AML-193 (cell line): ENCODE data around the gene CFAP221.

Source experiments
- DNase-seq, 2 experiments: peaks; one replicate each; lab custom pipeline; 2025; lab: John Stamatoyannopoulos, UW

CFAP221 gene

DNA sequence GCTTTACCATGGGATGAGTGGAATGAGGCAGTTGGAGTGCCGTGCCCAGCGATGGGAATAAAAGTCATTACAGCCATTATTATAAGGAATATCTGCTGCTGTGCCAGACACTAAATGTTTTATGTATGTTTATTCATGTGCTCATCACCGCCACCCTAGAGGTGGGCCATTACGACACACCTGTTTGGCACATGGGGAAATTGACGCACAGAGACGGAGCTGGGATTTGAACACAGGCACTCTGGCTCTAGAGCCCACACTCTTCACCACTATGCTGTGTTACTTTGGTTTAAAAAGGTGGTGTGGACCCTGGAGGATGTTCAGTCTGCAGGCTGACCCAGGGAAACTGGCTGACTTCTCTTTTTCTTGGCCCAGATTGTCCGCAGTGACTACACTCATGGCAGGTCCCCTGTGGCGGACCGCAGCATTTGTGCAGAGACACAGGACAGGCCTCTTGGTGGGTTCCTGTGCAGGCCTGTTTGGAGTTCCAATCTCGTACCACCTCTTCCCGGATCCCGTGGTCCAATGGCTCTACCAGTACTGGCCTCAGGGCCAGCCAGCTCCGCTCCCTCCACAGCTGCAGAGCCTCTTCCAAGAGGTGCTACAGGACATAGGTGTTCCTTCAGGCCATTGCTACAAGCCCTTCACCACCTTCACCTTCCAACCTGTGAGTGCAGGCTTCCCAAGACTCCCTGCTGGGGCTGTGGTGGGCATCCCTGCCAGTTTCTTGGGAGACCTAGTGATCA is 136.4 kb downstream of the CFAP221 start:
- no peak for DNase-seq

DNA sequence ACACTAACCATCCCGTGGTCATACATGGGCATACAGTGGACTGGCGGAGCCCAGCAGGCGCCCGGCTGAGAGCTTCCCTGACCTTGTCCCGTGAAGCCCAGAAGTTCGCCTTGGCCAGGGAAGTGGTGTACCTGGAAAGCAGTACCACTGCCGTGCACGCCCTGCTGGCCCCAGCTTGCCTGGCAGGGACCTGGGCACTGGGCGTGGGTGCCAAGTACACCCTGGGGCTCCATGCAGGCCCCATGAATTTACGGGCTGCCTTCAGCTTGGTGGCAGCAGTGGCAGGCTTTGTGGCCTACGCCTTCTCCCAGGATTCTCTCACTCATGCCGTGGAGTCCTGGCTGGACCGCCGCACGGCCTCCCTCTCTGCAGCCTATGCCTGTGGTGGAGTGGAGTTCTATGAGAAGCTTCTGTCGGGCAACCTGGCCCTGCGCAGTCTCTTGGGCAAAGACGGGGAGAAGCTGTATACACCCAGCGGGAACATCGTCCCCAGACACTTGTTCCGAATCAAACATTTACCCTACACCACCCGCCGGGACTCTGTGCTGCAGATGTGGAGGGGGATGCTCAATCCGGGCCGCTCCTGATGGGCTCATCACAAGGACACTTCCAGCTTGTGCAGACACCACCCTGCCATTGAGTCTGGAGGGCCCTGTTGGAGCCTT is 137.1 kb downstream of the CFAP221 start:
- no peak for DNase-seq

DNA sequence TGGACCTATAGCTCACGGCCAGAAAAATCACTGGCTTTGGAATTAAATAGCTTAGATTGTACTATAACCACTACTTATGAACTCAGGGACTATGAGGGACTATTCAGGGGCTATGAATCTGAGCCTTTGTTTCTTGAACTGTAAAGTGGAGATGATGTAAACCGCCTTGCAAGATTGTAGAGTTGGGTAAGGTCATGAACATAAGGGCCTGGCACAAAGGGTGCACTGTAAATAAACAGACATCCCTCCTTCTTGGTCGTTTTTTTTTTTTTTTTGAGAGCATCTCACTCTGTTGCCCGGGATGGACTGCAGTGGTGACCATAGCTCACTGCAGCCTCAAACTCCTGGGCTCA is 137.6 kb downstream of the CFAP221 start:
- DNase-seq, result no peak

DNA sequence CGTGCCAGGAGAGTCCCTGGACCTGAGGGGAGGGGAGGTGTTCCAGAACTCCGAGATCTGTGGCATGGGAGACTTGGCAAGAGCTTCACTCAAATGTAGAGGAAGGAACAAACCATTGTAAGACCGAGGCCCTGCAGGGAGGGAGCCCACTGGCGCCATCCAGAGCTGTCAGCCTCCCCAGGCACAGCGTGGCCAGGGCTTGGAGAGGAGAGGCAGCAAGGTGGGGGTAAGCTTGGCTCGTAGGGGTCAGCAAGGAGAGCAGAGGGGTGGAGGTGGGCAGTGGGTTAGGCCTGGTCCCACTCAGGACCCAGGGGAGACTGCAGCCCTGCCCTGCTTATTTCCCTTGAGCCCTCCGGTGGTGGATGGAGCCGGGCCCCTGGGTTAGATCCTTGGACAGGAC is 138.3 kb downstream of the CFAP221 start:
- DNase-seq, result no peak

DNA sequence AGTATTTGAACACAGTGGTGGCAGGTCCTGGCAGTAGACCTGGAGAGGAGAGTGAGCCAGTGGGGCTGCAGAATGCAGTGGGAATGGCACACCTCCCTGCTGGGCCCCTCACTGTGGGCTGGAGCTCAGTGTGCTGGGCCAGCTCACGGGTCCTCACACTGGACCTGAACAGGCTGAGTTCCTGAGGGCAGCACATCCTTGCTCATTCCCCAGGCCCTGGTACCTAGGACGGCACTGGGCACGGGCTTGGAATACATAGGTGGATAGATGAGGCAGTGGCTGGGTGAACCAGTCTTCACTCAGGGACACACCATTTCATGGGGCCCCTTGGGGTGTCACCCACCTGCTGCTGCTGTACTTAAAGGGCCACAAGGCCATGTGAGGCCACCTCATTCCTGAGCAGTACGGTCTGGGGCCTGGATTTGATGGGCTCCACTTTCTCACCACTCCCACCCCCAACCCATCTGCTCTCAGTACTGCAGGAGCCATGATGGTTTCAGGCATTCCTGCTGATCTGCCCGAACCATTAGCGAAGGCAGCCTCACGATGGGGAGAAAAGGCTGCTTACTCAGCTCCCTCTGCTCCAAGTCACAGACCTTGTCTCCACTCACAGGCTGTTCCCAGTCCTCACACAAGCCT is 138.9 kb downstream of the CFAP221 start:
- DNase-seq, result no peak

DNA sequence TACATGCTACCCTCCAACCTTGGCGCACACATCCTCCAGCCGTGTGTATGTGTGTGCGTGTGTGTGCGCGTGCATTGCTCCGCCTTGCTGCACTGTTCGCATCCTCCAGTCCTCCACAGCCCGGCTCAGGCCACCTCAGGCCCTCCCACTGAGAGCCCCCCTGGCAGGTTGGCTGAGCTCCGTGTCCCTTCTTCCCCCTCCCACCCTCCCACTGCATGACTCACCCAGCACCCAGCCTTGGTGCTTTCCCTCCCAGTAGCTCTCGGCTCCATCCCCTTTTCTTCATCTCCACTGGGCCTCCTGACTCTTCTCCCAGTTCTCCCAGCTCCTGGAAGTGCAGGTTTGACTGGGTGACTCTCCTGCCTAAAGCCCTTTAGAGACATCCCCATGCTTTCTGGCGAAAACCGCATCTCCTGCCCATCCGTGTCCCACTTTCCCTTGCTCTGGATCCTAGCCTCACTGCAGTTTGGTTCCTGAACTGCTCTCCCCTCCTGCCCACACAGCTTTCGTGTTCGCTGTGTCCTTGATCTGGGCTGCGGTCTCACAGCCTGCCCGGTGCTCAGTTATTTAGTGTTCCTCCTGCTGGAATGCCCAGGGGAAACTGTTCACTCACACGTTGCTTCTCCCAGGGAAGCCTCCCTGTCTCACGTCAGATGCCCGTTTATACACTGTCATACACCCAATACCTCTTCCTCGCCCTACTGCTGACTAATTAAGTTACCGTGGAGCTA is 139.6 kb downstream of the CFAP221 start:
- no peak for DNase-seq

DNA sequence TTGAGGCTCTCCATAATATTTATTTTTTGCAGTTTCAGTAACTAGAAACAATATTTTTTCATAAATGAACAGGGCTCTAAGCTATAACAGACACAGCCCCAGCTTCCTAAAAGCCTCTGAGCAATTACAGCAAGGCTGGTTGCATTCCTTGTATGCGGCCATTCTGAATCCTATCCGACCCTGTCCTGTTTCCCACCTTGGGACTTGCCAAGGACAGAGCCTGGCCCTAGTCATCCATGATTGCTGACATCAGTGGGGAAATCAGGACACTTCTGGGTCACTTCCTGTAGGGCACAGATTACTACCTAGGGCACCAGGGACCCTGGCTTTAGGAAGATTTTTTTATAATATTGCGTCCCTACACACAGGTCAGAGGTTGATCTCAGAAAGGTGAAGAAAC is 140.3 kb downstream of the CFAP221 start:
- DNase-seq, result no peak

DNA sequence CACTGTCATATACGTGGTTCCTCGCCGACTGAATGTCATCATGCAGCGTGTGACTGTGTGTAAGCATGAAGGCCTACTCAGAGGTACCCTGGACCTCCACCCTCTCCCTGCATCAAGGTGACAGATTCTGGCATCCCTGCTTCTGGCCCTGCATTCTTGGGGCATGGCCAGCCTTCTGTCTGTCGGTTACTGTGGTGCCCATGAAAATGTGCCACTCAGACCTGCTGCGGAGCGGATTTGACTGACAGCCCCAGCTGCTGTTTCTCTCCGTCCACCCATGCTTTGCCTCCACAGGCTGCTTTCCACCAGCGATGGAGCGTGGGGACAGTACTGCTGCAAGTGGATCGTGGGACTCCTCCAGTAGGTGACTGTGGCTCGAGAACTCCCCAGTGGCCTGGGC is 144.4 kb downstream of the CFAP221 start:
- DNase-seq, result no peak

DNA sequence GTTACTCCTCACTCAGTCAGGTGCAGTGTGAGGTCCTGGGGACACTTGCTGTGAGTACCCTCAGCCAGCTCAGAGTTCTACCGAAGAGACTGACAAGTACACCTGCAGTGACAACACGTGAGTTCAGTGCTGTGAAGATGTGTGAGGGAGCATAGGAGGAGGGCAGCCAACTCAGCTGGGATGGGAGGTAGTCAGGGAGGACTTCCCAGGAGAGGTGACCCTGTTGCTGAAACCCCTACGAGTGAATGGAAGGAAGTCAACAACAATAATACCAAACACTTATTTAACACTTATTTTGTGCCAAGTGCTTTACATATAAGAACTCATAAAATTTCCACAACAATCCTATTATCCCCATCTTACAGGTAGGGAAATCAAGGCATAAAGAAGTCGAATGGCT is 145.0 kb downstream of the CFAP221 start:
- DNase-seq, result no peak

DNA sequence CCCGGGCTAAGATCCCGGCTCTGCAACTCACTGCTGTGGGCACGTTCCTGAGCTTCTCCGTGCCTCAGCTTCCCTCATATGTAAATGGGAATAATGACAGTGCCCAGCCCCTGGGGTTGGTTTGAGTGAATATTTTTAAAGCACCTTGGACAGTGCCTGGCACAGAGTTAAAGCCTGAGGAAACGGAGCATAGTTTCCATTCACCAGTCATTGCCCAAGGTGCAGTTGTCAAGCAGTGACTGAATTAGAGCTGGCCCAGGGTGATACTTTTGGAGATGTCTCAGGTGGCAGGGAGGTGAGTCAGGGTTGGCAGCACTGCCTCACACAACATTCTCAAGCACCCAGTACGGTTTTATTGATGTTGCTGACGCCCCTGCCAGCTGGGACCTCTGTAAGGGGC is 146.9 kb downstream of the CFAP221 start:
- DNase-seq, result no peak

DNA sequence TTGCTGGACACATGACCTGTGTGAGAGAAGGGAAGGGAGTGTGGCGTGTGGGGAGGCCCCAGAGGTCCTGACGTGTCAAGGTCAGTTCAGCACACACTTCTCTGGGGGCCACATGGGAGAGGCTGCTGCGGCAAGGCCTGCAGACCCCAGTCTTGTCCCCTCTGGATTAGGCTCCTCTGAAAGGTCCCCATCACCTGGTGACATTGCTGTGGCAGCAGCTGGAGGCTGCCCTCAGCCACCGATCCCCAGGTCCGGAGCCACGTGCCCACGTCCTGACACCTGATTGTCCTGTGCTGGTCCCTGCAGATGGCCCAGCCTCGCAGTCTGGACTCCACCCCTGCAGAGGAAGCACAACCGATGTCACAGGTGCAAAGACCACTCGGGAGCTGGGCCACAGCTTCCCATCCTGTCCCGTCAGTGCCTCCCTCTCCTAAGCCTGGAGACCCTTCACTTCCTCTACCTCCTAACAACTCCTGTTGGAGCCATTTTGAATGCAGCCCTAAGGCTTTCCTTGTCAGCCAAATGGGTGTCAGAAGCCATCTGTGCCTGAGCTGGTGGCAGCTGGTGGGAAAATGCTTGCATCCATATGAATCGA is 147.5 kb downstream of the CFAP221 start:
- no peak for DNase-seq

DNA sequence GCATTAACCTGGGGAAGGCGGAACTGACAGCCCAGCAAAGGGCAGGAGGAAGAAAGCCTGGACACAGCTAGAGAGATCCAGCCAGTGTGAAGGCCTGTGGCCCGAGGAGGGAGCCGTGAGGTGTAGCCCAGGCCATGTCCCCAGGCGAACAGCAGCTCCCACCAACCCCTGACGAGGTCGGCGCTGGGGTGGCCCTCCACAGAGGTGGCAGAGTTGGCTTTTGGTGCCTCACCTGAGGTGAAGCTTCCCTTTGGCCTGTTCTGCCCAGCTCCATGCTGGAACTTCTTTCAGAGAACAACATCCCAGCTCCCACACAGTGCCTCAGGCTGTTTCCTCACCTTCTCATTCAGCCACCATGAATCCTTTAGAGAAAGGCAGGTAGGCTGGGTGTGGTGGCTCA is 148.1 kb downstream of the CFAP221 start:
- no peak for DNase-seq

DNA sequence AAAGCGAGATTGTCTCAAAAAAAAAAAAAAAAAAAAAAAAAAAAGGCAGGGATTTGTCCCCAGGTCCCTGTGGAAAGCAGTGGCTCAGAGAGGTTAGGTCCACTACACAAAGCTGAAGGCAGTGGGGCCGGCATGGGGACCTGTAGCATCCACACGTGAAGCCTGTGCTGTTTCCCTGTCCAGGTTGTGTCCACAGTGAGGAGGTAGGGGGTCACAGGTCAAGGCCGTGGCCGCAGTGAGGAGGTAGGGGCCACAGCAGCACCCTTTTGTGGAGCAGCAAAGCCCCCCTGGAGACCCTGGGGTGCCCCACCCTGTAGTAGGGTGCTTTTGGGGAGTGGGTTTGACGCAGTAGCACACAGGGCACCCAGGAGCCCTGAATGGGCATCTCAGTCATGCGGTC is 148.7 kb downstream of the CFAP221 start:
- no peak for DNase-seq

DNA sequence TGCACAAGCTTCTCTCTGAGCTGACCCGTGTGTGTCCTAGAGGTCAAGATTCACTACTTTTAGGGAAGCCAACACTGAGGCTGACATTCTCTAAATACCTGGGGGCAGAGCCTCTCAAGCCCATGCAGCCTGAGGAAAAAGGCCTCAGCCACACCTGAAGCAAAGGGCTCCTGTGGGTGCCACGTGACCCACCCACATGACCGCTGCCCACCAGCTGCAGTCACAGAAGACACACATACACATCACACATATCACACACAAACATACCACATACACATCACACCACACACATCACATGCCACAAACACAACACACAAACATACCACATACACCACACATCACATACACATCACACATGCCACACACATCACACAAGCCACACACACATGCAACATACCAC is 149.3 kb downstream of the CFAP221 start:
- no peak for DNase-seq

DNA sequence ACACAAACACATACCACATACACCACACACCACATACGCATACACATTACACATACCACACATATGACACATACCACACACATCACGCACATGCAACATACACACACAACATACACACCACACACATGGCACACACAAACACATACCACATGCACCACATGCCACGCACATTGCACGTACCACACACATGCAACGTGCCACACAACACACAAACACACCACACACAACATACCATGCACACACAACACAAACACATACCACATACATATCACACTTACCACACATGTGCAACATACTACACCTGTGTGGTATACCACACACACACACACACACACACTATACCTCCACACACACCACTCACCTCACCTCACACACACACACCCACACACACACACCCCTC is 149.7 kb downstream of the CFAP221 start:
- DNase-seq, result no peak

DNA sequence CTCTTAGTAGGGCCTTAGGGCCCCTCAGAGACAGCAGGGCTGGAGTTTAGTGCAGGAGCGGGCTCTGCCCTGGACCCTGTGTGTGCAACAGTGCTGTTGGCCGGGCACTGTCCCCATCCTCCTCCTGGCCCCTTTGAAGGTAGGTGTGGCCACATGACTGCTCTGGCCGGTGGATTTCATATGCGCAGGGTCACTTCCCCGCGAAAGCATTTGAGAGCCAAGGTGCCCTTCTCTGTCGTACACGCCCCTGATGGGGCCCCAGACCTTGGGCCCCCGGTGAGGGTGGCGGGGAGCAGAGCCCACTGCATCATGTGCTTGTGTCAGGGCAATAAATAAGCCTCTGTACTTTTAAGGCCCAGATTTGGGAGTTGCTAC is 150.2 kb downstream of the CFAP221 start:
- no peak for DNase-seq

DNA sequence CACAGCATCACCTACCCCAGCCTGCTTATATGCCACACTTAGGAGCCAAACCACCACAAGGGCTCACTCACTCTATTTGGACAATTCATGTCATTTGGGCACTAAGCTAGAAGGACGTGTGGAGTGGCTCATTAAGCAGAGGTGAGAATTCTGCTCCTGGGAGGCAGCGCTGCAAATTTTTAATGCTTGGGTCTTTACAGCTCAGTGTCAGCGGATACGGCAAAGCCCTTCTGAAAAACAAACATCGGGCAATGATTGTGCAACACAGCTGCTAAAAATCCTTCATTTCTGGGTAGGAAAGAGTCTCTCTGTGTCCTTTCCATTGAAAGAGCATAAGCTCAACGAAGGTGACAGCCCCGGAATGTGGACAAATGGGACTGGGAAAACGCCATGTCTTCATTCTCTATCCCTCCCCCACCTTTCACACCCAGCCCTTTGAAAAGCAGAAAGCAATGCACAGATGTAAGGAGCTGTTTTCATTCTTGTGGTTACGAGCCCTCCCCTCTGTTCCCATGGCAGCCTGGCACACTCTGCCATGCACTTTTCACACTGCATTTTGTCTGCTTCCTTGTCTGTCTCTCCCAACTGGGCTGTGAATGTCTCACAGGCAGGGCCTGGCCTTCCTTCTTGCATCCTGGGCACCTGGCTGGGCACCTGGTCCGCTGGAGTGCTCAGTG is 150.7 kb downstream of the CFAP221 start:
- DNase-seq, result no peak

DNA sequence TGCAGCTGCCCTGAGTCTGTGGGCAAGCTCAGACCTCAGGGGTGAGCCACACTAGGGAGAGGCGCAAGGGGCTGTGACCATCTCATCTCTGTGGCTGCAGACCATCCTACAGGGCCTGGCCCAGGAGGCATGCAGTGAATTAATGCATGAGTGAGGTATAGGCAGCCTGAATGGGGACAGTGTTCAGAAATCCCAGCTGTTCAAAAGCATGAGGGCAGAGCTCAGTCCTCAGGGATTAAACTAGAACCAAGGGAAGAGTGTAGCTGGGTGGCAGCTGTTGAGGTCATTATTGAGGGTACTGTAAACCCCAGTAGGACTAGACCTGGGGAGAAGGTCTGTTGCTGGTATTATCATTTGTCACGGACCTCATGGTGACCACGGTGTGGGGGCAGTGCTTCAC is 151.8 kb downstream of the CFAP221 start:
- no peak for DNase-seq

DNA sequence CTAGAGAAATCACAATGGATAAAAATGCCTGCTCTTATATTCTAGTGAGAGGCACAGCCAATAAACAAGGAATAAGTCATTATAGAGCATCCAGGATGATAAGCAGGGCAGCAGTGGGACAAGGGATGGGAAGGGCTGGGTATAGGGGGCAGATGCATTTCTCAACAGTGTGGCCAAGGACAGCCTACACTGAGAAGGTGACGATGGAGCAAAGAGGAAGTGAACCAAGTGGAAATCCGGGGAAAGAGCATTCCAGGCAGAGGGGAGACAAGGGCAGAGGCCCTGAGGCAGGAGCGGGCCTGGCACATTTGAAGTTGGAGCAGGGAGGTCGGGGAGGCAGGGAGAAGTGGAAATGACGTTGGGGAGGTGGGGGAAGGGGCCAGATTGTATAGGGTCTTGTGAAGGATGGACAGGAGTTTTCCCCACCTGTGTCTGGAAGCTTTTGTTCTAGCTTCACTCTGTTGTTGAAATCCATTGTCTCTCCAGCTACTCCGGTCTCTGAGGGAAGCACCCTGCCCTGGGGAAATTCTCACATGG is 152.3 kb downstream of the CFAP221 start:
- no peak for DNase-seq

DNA sequence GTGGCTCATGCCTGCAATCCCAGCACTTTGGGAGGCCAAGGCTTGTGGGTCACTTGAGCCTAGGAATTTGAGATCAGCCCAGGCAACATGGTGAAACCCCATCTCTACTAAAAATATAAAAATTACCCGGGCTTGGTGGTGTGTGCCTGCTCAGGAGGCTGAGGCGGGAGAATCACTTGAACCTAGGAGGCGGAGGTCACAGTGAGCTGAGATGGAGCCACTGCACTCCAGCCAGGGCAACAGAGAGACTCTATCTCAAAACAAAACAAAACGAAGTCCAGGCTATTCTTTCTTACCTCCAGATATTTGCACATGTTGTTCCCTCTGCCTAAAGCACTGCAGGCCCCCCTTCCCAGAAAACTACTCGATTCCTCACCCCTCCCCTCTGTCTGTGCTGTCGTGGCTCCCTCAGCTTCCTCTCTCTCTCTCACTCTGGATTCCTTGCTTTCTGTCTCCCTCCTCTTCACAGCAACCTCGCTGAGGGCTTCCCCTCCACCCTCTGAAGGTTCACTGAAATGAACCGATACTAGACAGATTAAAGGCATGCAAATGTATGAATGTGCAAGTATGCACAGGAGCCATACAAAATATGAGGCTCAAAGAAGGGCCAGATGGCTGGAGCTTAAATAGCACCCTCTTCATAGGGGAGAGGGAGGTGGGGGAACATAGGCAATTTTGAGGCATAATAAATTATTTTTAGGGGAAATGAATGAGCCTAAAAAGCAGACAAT is 153.2 kb downstream of the CFAP221 start:
- DNase-seq, result no peak

DNA sequence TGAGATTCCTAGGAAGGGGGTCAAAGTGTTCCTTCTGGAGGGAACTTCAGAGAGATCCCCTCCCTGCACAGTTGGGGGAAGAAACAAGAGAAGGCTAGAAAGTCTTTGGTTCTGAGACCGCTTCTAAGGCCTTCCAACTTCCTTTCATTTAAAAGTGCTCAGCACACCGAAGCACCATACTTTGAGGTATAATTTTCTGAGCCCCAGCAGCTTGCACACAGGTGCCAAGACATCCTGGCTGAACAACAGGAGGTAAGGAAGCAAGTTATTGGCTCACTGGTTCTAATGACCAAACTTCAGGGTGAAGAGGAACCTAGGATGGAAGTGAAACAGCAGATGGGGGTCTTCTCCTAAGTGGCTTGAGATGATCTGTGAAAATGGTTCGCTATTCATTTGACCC is 154.0 kb downstream of the CFAP221 start:
- DNase-seq, result no peak
